ENCODE measurements around the gene APOL6.

APOL6 gene, protein sequence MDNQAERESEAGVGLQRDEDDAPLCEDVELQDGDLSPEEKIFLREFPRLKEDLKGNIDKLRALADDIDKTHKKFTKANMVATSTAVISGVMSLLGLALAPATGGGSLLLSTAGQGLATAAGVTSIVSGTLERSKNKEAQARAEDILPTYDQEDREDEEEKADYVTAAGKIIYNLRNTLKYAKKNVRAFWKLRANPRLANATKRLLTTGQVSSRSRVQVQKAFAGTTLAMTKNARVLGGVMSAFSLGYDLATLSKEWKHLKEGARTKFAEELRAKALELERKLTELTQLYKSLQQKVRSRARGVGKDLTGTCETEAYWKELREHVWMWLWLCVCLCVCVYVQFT

DNA sequence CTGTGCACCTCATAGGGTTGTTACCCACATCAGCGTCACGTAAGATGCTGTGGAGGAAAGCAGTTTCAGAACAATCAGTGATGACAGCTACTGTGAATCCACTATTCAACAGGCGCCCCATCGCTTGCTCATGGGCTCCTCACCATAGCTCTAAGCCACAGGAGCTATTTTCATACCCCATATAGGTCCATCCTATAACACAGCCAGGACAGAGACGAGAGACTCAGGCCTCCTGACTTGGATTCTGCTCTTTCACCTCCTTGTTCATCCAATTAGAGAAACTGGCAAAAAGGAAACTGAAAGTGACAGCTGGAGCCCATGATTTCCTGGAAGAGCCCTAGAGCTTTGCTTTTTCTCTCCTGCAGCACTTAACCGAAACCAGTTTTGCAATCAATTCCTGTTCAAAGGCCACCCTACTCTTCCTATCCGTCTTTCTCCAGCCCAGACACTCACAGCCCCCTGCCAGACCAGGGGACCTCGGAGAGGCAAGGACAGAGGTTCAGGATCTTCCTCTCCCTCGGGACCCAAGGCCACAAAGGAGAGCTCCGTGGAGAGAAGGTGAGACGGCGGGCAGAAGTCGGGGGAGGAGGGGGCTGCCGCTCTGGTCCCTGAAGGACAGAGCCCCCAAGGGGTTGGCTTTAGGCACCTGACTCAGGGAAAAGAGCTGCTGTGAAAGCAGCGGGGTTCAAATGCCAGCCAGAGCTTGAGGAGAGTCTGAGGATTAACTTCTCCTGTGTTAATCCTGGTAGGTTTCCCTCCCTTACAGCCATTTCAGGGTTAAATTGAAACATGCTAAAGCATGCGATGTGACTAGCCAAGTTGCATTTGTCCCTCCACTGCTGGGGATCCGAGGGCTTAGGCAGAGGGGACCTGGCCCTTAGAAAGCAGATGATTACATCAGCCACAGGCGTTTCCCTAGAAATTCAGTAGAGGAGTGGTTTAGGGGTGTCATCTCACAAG lies at the start of gene APOL6:
TSS of gene APOL6 (plus strand) at position 381 of the 960 bp plus-strand sequence. CDS start 7,980 bp downstream, outside the sequence.
- DNase-seq: no peak

DNA sequence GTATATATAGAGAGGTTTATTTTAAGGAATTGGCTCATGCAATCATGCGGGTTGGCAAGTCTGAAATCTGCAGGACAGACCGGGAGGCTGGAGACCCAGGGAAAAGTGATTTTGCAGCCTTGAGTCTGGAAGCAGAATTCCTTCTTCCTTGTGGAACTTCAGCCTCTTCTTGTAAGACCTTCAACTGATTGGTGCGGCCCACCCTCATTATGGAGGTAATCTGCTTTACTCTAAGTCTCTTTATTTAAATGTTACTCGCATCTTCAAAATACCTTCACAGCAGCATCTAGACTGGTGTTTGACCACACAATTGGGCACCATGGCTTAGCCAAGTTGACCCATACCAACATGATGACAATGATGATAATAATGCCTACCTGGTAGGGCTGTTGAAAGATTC lies 48.9 kb upstream of the APOL6 start:
- no peak for DNase-seq

DNA sequence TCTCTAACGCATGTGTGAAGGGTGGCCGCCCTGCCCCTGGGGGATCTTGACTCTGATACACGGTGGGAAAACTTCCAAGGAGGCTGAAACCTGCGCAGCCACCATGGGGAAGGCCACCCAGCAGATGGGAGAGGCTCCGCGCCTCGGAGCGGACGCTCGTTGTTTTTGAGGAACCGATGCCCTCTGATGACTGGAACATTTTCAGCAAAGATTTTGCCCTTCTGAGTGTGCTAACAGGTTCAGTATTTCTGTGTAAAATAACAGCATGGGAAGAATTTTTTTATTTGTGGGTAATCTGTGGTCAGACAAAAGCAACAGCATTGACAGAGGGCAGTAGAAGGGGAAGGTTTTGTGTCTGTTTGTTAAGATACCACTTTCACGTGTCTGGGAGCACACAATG lies 47.8 kb upstream of the APOL6 start:
- no peak for DNase-seq

DNA sequence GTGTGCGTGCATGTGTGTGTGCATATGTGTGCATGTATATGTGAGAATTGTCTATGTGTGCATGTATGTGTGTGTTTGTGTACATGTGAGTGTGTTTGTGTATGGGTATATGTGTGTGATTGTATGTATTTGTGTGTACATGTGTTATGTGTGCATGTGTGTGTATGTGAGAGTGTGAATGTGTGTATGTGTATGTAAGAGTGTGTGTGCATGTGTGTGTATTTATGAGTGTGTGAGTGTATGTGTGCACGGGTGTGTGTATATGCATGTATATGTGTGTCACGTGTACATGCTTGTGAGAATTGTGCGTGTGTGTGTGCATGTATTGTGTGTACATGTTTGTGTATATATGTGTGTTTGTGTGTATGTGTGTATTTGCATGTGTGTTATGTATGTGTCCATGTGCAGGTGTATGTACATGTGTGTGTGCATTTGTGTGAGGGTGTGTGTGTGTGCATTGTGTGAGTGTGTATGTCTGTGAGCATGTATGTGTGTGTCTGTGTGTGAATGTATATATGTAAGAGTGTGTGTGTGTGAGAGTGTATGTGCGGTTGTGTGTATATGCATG lies 47.1 kb upstream of the APOL6 start:
- DNase-seq: no peak

DNA sequence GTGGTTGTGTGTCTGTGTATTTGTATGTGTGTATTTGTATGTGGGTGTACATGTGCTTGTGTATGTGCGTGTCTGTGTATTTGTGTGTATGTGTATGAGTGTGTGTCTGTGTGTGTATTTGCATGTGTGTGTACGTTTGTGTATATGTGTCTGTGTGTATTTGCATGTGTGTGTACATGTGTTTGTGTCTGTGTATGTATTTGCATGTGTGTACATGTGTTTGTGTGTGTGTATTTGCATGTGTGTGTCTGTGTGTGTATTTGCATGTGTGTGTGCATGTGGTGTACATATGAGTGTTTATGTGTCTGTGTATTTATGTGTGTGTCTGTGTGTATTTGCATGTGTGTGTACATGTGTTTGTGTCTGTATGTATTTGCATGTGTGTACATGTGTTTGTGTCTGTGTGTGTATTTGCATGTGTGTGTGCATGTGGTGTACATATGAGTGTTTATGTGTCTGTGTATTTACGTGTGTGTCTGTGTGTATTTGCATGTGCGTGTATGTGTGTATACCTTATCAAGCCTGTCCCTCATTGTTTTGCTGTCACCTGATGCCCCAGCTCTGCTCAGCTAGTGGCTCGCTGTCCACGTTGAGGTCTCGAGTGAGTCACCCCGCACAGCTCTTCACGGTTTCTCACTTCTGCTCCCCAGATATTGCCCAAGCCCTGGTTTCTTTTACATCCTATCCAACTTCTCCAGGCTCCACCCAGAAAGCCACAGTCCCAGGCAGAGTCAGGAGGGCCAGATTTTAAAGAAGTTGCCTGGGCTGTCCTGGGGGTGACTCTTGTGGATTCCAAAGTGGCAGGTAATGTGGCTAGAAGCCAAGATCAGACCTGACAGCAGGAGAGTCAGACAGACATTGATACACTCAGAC lies 46.3 kb upstream of the APOL6 start:
- DNase-seq: no peak

DNA sequence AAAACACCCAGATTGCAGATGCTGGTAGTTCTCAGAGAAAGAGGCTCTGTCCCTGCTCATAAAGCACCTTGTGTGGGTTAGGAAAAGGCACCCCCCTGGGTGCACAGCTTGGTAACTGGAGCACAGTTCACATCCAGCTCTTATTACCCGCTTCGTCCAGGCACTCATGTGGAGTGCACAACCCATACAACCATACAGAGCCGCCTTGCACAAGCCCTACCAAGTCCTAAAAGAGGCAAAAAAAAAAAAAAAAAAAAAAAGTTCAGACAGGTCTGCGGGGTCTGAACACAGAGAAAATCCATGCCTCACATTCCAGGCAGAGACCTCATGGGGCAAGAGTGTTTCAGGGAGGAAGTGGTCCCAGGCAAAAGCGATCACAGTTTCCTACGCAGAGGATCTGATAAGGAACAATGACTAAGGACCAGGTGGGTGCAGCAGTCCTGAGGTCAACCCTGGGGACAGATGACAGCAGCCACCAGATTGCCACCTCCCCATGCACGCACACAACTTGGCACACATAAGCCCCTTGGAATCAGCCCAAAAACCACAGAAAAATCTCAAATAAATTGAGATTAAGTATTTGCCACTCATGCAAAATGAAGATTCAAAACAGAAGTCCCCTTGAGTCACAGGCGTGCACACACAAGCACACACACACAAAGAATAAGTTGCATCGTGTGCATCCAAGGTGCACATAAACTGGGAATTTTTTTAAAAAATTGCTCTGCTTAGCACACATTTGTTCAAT lies 43.5 kb upstream of the APOL6 start:
- no peak for DNase-seq

DNA sequence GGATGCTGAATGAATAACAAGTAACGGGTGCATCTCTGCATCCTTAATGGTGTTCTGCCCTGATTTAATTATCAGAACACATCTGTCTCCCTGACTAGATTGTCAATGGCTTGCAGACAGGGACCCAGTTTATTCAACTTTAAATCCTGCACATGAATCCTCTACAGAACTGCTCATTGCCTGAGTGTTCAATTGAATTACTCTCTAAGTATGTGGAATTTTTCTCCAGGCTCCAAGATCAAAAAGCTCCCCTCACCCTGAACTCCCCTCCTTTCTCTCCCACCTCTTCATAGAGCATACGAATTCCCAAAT lies 42.9 kb upstream of the APOL6 start:
- no peak for DNase-seq

DNA sequence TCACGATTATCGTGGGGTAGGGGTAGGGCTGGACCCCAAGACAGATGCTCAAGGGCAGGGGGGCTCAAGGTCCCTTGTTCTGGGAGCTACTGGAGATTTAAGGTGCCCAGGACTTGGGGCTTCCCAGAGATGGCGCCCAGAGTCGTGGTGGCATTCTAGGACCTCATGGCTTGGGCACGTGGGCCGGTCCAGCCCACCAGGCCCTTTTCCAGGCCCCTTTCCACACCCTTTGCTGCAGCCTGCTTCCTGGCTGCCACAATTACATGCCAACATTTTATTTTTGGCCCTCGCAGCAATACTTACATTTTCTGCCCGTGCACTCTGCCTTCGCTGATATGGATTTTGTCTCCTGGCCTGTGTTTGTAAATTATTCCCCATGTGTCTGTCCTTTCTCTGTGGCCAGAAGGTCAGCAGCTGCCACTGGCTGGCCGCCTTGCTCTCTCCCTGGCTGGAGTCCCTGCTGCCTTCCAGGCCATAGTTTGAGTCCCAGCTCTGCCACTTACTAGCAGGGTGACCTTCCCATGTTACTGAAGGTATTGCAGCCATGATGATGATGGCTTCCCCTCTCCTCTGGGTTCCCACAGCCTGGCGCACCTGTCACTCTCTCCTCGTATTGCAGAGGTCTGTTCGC lies 42.3 kb upstream of the APOL6 start:
- no peak for DNase-seq

DNA sequence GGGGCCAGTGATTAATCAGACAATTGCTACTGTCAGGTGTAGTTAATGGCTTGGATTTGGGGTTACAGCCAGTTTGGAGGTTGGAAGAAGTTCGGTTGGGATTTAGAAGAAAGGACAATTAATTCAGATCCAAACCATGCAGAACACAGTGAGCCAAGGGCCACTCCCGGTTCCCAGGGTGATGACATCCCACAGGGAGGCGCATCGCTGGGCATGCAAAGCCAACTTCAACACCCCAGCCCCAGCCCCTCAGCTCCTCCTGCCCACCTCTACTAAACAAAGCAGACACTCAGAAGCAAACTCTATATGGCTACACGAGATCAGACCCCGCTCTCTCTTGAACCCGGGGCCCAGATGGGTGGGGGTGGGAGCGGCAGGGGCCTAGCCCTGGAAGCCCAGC lies 41.3 kb upstream of the APOL6 start:
- DNase-seq: no peak

DNA sequence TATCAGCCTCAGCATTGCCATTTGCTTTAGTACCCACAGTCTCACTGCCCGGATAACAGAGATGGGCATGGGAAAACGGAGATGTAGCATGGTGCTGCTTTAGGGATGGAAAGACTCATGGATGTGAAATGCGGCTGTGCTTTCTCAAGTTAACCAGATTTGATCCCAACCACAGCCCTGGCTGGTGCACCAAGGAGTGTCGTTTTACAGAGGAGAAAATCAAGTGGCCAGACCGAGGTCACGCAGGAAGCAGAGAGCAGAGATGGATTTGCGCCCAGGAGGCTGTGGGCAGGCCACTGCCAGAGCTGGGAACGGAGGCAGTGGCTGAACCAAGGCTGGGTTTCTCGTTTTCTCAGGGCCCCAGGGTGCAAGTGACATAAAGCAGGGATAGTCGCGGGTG lies 40.2 kb upstream of the APOL6 start:
- DNase-seq: no peak

DNA sequence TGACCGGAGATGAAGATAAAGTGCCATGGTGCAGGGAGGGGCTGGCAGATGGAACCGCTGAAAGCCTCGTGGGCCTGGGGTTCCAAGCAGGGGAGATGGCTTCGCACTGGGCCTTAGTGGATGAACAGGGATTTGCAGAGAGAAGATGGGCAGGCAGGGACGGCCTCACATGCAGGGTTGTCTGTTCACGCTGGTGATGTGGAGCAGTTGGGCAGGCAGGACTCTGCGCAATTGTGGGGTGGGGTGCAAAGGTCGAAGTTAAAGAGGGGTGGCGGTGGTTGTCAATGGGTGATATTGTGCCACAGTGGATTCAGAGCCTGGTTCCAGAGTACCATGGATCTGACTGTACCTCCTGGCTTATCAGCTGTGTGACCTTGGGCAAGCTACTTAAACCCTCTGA lies 39.0 kb upstream of the APOL6 start:
- DNase-seq: no peak

DNA sequence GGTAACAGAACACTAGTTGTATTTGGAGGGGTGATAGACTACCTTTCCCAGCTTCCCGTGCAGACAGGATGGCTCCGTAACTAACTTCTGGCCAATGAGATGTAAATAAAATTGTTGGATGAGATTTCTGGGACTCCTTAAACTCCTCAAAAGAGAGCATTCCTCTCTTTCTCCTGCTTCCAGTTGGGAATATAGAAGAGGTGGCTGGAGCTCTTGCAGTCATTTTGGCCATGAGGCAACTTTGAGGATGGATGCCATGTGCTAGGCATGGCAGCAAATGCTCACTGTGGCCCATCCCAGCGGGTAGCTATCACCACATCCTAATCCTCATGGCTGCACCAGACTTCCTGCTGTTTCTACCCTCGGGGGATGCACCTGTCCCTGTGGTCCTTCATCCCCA lies 38.5 kb upstream of the APOL6 start:
- DNase-seq: no peak

DNA sequence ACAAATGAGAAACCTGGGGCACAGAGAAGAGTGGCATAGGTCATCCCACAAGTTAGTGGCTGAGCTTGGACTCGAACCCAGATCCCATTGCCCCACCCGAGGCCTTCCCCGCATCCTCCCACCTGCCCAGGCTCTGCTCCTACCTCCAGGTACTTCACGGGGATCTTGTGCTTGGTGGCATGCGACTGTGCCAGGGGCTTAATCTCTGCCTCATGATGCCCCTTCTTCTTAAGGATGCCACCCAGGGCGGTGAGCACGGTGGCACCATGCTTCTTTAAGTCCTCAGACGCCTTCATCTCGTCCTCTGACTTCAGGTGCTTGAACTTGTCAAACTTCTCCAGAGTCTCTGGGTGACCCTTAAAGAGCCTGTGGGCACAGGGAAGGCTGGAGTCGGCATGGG lies 37.5 kb upstream of the APOL6 start:
- DNase-seq: no peak

DNA sequence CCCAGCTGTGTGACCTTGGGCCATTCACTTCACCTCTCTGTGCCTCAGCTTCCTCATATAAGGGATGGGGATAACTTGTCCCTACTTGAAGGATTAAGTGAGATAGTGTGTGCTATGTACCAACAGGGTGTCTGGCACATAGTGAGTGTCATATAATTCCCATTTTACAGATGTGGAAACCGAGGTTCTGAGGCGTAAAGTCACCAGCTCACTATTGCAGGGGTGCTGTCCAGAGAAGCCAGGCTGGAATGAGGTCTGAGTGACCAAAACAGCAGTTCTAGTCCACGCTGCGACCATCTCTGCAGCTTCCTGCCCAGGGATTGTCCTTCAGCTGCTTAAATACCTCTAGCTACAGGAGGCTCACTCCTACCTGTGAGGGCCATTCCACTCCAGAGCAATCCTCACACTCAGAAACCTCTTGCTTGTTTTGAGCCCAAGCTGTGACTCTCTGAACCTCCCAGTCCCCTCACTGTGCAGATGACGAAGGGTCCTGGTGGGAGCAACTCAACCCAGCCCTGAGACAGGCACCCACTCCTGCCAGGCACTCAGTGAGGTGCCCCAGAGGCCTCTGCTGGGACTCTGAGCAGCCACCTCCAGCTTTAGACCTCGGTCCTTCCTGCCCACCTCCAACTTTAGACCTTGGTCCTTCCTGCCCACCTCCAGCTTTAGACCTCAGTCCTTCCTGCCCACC lies 36.9 kb upstream of the APOL6 start:
- DNase-seq: no peak

DNA sequence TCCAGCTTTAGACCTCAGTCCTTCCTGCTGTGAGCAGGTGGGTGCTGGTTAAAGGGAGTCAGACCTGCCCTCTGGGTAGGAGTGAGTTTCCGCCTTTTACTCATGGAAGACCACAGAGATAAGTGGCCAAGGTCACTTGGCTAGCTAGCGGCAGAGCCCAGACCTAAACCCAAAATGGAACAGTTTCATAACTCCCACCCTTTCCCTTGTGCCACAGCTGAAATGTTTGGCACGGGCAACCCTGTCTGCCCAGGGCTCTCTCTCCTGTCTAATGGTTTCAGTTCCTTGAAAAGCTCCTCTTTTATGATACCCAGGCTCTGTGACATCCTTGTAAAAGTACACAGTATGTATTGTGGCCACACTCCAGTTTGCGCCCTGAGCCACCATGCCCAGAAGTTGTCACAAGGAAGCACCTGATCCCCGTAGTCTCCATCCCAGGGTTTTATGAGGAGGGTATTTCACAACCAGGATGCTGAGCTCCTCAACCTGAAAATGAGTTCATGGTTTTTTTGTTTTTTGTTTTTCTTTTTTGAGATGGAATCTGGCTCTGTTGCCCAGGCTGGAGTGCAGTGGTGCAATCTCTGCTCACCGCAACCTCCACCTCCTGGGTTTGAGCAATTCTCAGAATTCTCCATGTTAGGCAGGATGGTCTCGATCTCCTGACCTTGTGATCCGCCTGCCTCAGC lies 36.2 kb upstream of the APOL6 start:
- no peak for DNase-seq

DNA sequence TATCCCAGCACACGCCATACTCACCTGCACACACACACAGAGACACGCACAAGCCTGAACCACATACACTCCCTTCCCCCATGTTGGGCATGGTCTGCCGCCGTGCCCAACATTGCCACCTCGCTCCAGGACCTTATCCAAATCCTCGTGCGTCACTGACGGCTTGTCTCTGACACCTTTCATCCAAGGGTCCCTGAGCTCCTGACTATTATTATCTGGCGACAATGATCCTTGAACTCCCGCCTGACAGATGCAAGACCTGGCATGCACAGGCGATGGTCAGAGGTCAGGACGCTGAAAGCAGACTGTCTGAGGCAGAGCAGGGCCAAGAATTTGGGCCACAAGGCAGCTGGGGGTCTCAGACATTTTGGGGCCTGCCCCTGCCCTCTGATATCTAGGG lies 35.3 kb upstream of the APOL6 start:
- DNase-seq: no peak

DNA sequence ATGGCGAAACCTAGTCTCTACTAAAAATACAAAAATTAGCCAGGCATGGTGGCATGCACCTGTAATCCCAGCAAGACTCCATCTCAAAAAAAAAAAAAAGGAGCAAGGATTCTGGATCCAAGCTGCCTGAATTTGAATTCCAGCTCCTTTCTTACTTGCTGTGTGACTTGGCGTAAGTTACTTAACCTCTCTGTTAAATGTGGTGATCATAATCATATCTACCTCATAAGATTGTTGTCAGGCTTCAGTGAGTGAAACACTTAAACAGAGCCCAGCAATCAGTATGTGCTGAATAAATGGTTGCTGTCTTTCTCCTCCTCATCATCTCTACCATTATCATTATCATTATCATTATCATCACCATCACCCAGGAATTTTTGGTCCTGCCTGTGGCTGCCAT lies 33.8 kb upstream of the APOL6 start:
- no peak for DNase-seq

DNA sequence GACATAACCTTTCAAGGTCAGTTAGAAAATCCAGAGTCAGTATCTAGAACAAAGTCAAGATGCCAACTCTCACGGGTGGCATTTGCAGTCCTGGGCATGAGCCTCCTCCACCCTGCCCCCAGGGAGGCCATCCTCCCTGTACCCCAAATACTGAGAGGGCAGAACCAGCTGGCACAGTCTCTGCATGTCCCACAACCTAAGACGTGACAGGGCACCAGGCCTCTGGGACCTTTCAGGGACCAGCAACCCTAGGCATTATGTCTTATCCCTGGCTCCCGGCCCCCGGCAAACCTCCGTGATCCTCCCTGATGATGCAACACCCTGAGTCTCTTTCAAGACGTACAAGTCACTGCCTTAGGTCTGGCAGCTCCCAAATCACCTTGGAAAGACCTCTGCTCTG lies 33.1 kb upstream of the APOL6 start:
- no peak for DNase-seq

DNA sequence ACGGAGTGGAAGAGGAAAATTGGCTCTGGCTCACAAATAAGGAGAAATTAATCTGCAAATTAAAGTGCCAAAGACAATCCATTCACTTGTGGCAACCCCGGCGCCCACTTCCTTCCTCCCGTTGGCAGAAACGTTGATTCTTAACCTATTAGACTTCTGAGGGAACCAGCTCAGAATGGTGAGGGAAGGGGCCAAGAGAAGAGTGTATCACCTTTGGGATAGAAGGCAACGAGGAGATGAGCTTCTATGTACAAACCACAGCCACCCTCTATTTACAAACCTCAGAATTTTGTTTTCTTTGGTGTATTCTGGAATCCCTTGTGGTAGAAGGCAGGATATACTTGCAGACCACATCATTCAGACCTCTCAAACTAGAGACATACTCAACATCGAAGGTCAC lies 32.2 kb upstream of the APOL6 start:
- DNase-seq: no peak

DNA sequence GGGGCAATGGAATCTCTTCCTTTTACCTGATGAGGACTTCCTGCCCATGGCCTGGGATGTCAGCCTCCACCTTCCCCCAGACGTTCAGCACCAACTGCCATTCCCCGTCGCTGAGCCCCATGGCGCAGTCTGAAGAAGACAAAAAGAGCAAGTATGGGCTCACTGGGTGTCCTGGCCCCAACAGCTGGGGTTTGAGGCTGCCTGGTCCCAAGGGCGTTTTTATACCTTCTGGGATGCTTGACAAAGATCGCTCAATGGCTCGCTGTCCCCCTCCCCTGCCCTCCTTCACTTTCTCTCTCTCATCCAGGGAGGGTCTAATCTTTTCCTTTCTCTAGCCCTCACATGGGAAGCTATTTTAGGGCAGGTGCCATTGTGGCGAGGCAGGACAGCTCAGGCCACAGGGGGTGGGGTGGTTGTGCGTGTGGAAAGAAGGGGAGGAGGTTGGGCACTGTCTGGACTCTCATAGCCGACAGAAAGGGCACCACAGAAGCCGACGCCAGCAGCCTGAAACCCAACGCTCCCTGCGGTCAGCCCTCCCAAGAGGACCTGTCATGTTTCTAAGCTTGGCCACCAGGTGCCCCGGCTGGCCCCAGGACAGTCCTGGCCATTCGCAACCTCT lies 31.0 kb upstream of the APOL6 start, which contains the start of gene MB:
TSS of gene MB (minus strand) at position 193 of the 619 bp plus-strand sequence. CDS start at position 121, 72 bp downstream.
- no peak for DNase-seq

Measured in NCI-H446 (cell line).